ENCODE data around the gene DYRK1A. TPM values are rescaled to one million over a fixed set of nuclear protein-coding genes. Genes with fewer than 3 reads are reported as not detected.

DYRK1A gene
- polyA plus RNA-seq (25.3 to 31.1 TPM (median 30.5 TPM) in 3 replicates), polyA minus RNA-seq (74.5 to 95.9 TPM (median 91.2 TPM) in 3 replicates)
- 22.5 TPM for polyA plus RNA-seq (2011; ENCODE audit: low read depth)
- 13.7 and 20.2 TPM in 2 replicates for polyA plus RNA-seq (2011; cell fraction: cytosol; rRNA removed)
- 59.4 and 61.5 TPM in 2 replicates for polyA plus RNA-seq (2011; cell fraction: nucleus; rRNA removed)
- 13.5 and 17.6 TPM in 2 replicates for polyA plus RNA-seq (2012; ENCODE audit: low replicate concordance)
- 24.9 TPM for polyA minus RNA-seq (2011; cell fraction: cytosol; rRNA and poly(A)+ RNA removed)
- polyA minus RNA-seq (2011; cell fraction: nucleus; rRNA and poly(A)+ RNA removed), result 49.5 and 82.0 TPM in 2 replicates

GRCh38 chr21:37366482-37367316 is at the start of gene DYRK1A:
TSS of gene DYRK1A (plus strand) at chr21:37366773. CDS start at chr21:37420375, 53,602 bp downstream.
- Histone ChIP-seq H3K4me1 (ENCODE audit: control insufficient read depth, extremely low read depth, insufficient read depth, low read length) (peaks cover 32% of the 10 kb centered on the region), H3K27ac (ENCODE audit: control insufficient read depth, insufficient read depth, low read length) (peak within 1 kb of the TSS; percentile 98), H4K20me1 (ENCODE audit: control insufficient read depth, extremely low read depth, insufficient read depth, low read length) (no peaks in the 10 kb centered on the region), H3K4me3 (ENCODE audit: control insufficient read depth in 2 of 3, extremely low read depth in 1 of 3, insufficient read depth in 2 of 3, low read depth in 1 of 3, low read length in 3 of 3) (peak within 1 kb of the TSS; percentile 81 to 93 (median 91)), H3K27me3 (ENCODE audit: control insufficient read depth, extremely low read depth, insufficient read depth, low read length) (no peaks in the 10 kb centered on the region), H3K4me2 (ENCODE audit: control insufficient read depth, extremely low read depth, insufficient read depth, low read depth, low read length) (peak within 1 kb of the TSS; percentile 92), H3K9ac (ENCODE audit: control insufficient read depth, extremely low read depth, insufficient read depth, low read length) (peak within 1 kb of the TSS; percentile 96), H3K9me3 (ENCODE audit: control insufficient read depth, low read depth, low read length) (no peaks in the 10 kb centered on the region), H3K79me2 (ENCODE audit: control insufficient read depth, insufficient read depth, low read length) (peaks cover 47% of the 10 kb centered on the region), H3K9me1 (ENCODE audit: control insufficient read depth, extremely low read depth, insufficient read depth, low read length) (no peaks in the 10 kb centered on the region), H3K36me3 (ENCODE audit: control insufficient read depth in 2 of 2, extremely low read depth in 1 of 2, insufficient read depth in 2 of 2, low read length in 2 of 2) (no peaks in the 10 kb centered on the region), H2AFZ (ENCODE audit: control insufficient read depth, low read length) (peak within 1 kb of the TSS; percentile 51)
- dilution Hi-C loops (cut with MboI; ENCODE audit: extremely low pct_ligation_motif_present, low sequenced_read_pairs), result no loop called here
- peak; percentile 93 for DNase-seq (ENCODE audit: low read depth, low spot score)
- FAIRE-seq, result no peak
- TF ChIP-seq EZH2 (IDR thresholded peaks at IDR 0.05; ENCODE audit: low read length), result no peak
- TF ChIP-seq CTCF (optimal IDR thresholded peaks at IDR 0.05 in 1 of 3, IDR thresholded peaks at IDR 0.05 in 1 of 3, conservative IDR thresholded peaks at IDR 0.05 in 1 of 3; ENCODE audit: extremely low read depth in 1 of 3, insufficient read depth in 2 of 3, low read length in 3 of 3), result no peak

GRCh38 chr21:37319551-37319950 is 47.0 kb upstream of the DYRK1A start:
- dilution Hi-C loops (cut with MboI; ENCODE audit: extremely low pct_ligation_motif_present, low sequenced_read_pairs), result no loop called here
- no peak overlapping the region for H3K4me2 ChIP-seq (ENCODE audit: control insufficient read depth, extremely low read depth, insufficient read depth, low read depth, low read length)
- H3K9me1 ChIP-seq (ENCODE audit: control insufficient read depth, extremely low read depth, insufficient read depth, low read length), result no peaks in the 10 kb centered on the region
- no peak overlapping the region for H3K4me3 ChIP-seq (ENCODE audit: control insufficient read depth in 2 of 3, extremely low read depth in 1 of 3, insufficient read depth in 2 of 3, low read depth in 1 of 3, low read length in 3 of 3)
- no peak for TF ChIP-seq CTCF (optimal IDR thresholded peaks at IDR 0.05 in 1 of 3, IDR thresholded peaks at IDR 0.05 in 1 of 3, conservative IDR thresholded peaks at IDR 0.05 in 1 of 3; ENCODE audit: extremely low read depth in 1 of 3, insufficient read depth in 2 of 3, low read length in 3 of 3)
- TF ChIP-seq EZH2 (IDR thresholded peaks at IDR 0.05; ENCODE audit: low read length), result no peak
- no peaks in the 10 kb centered on the region for H3K79me2 ChIP-seq (ENCODE audit: control insufficient read depth, insufficient read depth, low read length)
- no peak for DNase-seq (ENCODE audit: low read depth, low spot score)
- no peaks in the 10 kb centered on the region for H3K4me1 ChIP-seq (ENCODE audit: control insufficient read depth, extremely low read depth, insufficient read depth, low read length)
- FAIRE-seq, result no peak
- H3K9ac ChIP-seq (ENCODE audit: control insufficient read depth, extremely low read depth, insufficient read depth, low read length), result no peak overlapping the region
- no peak overlapping the region for H3K27ac ChIP-seq (ENCODE audit: control insufficient read depth, insufficient read depth, low read length)
- no peaks in the 10 kb centered on the region for H3K27me3 ChIP-seq (ENCODE audit: control insufficient read depth, extremely low read depth, insufficient read depth, low read length)
- H4K20me1 ChIP-seq (ENCODE audit: control insufficient read depth, extremely low read depth, insufficient read depth, low read length), result no peaks in the 10 kb centered on the region
- no peaks in the 10 kb centered on the region for H3K9me3 ChIP-seq (ENCODE audit: control insufficient read depth, low read depth, low read length)
- H2AFZ ChIP-seq (ENCODE audit: control insufficient read depth, low read length), result no peak overlapping the region
- no peaks in the 10 kb centered on the region for H3K36me3 ChIP-seq (ENCODE audit: control insufficient read depth in 2 of 2, extremely low read depth in 1 of 2, insufficient read depth in 2 of 2, low read length in 2 of 2)
